ENCODE measurements around the gene EVX2. TPM values are rescaled to one million over a fixed set of nuclear protein-coding genes. Genes with fewer than 3 reads are reported as not detected.

The EVX2 gene
- total RNA-seq, 1 experiment from 2014 or later: not detected

DNA sequence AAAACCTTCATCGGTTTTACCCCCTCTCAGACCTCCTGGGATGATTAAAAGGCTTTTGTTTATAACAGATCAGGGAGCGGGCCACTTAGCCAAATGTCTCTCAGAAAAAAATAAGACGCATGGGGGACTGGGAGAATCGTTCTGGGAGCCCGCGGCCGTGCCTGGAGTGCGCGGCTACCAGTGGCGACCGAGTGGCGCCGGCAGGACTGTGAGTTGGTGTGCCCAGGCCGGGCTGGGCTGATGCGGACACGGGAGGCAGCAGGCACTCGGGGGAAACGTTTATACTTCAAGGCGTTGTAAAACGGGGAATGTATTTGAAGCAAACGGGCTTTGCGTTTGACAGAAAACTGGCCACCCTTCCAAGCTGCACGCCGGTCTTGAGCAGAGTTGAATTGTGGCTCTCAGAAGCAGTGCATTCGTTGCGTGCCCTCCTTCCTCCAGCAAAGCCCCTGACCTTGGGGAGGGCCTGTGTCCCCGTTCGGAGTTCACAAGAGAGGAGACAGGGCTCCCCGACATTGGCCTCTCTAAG lies 28.1 kb upstream of the EVX2 start:
- DNase-seq: no peak
- ChIA-PET POLR2A (ENCODE audit: unreplicated experiment) (no interaction called here), CTCF (no interaction called here)
- Histone ChIP-seq H3K4me1 (replicated peaks; ENCODE audit: insufficient read depth) (no peaks in the 10 kb centered on the region), H3K4me2 (no peak overlapping the region), H3K4me3 (no peak overlapping the region), H3K9me3 (ENCODE audit: insufficient read depth, low read depth) (no peaks in the 10 kb centered on the region), H3K27ac (no peak overlapping the region), H3K36me3 (ENCODE audit: low read depth) (no peaks in the 10 kb centered on the region), H3F3A (ENCODE audit: insufficient read depth, low read depth) (no peaks in the 10 kb centered on the region), H3K9me2 (ENCODE audit: insufficient read depth) (no peaks in the 10 kb centered on the region), H2AFZ (no peak overlapping the region), H3K79me2 (ENCODE audit: low read depth) (no peaks in the 10 kb centered on the region), H3K27me3 (ENCODE audit: insufficient read depth, low read depth) (peaks cover 60% of the 10 kb centered on the region), H4K20me1 (ENCODE audit: insufficient read depth) (no peaks in the 10 kb centered on the region)
- TF ChIP-seq, protein P1, sequence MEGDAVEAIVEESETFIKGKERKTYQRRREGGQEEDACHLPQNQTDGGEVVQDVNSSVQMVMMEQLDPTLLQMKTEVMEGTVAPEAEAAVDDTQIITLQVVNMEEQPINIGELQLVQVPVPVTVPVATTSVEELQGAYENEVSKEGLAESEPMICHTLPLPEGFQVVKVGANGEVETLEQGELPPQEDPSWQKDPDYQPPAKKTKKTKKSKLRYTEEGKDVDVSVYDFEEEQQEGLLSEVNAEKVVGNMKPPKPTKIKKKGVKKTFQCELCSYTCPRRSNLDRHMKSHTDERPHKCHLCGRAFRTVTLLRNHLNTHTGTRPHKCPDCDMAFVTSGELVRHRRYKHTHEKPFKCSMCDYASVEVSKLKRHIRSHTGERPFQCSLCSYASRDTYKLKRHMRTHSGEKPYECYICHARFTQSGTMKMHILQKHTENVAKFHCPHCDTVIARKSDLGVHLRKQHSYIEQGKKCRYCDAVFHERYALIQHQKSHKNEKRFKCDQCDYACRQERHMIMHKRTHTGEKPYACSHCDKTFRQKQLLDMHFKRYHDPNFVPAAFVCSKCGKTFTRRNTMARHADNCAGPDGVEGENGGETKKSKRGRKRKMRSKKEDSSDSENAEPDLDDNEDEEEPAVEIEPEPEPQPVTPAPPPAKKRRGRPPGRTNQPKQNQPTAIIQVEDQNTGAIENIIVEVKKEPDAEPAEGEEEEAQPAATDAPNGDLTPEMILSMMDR (conservative IDR thresholded peaks at IDR 0.05): no peak
- no peak for TF ChIP-seq EZH2 (IDR thresholded peaks at IDR 0.05; ENCODE audit: low read depth)
- intact Hi-C loops (cut with micrococcal nuclease; ENCODE audit: unreplicated experiment): loop anchor here (5.0 kb wide), 1 partner anchor 1035 kb away; no protein-coding TSS in a partner anchor
- no TSS peak for BruUV-seq (replicated peaks)

DNA sequence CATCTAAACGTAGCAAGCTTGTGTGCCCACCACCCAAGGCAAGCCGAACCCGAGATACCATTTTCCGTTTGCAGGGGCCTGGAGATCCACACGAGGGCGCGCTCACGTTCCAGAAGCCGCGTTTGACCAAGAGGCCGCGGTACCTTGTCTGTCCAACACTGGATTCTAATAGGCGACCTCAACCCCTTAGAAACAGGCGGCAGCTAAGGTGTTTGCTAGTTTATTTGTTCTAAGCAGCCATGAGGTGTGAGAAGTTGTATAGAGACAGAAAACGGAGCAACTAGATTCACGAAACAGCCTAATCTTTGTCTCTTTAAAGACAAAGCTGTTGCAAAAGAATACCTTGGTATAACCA lies 27.5 kb upstream of the EVX2 start:
- BruUV-seq (replicated peaks): no TSS peak
- H3K36me3 ChIP-seq (ENCODE audit: low read depth): no peaks in the 10 kb centered on the region
- TF ChIP-seq, protein P1 (conservative IDR thresholded peaks at IDR 0.05): peak; percentile 80
- TF ChIP-seq EZH2 (IDR thresholded peaks at IDR 0.05; ENCODE audit: low read depth): no peak
- no peak overlapping the region for H3K27ac ChIP-seq
- H3K4me1 ChIP-seq (replicated peaks; ENCODE audit: insufficient read depth): no peaks in the 10 kb centered on the region
- H2AFZ ChIP-seq: no peak overlapping the region; the same call in 1 of the 2 replicates
- peak in 1 of 2 experiments; percentile 46 for DNase-seq
- no peaks in the 10 kb centered on the region for H3K9me2 ChIP-seq (ENCODE audit: insufficient read depth)
- POLR2A ChIA-PET (ENCODE audit: unreplicated experiment): no interaction called here
- intact Hi-C loops (cut with micrococcal nuclease; ENCODE audit: unreplicated experiment): loop anchor here (5.0 kb wide), 1 partner anchor 1036 kb away; no protein-coding TSS in a partner anchor
- H3K9me3 ChIP-seq (ENCODE audit: insufficient read depth, low read depth): no peaks in the 10 kb centered on the region
- no peaks in the 10 kb centered on the region for H4K20me1 ChIP-seq (ENCODE audit: insufficient read depth)
- peak overlapping the region; percentile 34; the same call in 1 of the 2 replicates for H3K4me2 ChIP-seq
- H3K4me3 ChIP-seq: no peak overlapping the region
- no peaks in the 10 kb centered on the region for H3F3A ChIP-seq (ENCODE audit: insufficient read depth, low read depth)
- H3K79me2 ChIP-seq (ENCODE audit: low read depth): no peaks in the 10 kb centered on the region
- H3K27me3 ChIP-seq (ENCODE audit: insufficient read depth, low read depth): peaks cover 54% of the 10 kb centered on the region
- CTCF ChIA-PET: interaction anchor here (1.5 kb wide), 1 partner anchor 543 kb away, joined by 6 read pairs; no protein-coding TSS in a partner anchor

DNA sequence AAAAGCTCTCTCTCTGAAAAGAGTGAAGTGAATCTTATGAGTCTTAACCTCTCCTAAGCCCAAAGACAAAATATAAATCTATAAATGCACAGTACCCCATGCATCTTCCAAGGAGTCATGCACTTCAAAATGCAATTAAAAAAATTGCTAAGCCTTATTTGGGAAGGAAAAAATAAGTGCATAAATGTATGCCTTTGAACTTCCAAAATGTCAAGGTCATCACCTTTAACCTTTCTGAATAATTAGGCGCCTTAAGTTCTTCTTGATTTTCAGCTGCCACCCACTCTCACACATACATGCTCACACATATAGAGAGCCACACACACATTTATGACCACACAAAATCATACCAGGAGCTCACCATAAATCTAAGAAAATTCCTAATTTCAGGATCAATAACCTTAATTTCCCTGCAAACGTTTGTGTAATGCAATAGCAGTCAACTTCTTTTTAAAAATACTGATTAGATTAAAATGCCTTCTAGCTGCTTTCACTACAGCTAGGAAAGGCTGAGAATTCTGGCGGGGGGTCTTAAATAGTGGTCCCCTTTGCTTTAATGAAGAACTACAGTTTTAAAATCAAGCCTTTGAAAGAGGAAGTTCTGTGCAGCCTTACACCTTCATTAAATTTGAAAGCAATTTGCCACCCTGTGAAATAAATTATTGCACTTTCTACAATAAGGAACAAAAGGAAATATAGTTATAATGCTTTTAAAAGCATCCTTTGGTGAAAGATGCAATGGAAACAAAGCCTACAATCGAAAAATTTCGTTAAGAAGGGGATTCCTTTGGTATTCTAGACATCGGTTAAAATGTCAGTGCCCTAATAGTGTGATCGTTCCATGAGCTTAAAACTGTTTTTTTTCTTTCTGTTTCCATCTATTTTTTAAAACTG lies 26.9 kb upstream of the EVX2 start:
- POLR2A ChIA-PET (ENCODE audit: unreplicated experiment): interaction anchor here (0.6 kb wide), 1 partner anchor 421 kb away, joined by 3 read pairs; no protein-coding TSS in a partner anchor

More for the DNA sequence above, 26.9 kb upstream of the EVX2 start:
- H3K27me3 ChIP-seq (ENCODE audit: insufficient read depth, low read depth): peaks cover 49% of the 10 kb centered on the region
- no peaks in the 10 kb centered on the region for H3K9me2 ChIP-seq (ENCODE audit: insufficient read depth)
- CTCF ChIA-PET: interaction anchor here (0.6 to 1.5 kb wide), 3 partner anchors 14 to 543 kb away, joined by 3 to 6 read pairs (median 4); no protein-coding TSS in a partner anchor
- TF ChIP-seq, protein P1 (conservative IDR thresholded peaks at IDR 0.05): no peak
- no peak for TF ChIP-seq EZH2 (IDR thresholded peaks at IDR 0.05; ENCODE audit: low read depth)
- H3K4me1 ChIP-seq (replicated peaks; ENCODE audit: insufficient read depth): no peaks in the 10 kb centered on the region
- H4K20me1 ChIP-seq (ENCODE audit: insufficient read depth): no peaks in the 10 kb centered on the region
- H3F3A ChIP-seq (ENCODE audit: insufficient read depth, low read depth): no peaks in the 10 kb centered on the region
- no peak overlapping the region for H3K27ac ChIP-seq
- no peak overlapping the region for H3K4me2 ChIP-seq
- no peak for DNase-seq
- H3K9me3 ChIP-seq (ENCODE audit: insufficient read depth, low read depth): no peaks in the 10 kb centered on the region
- H3K36me3 ChIP-seq (ENCODE audit: low read depth): no peaks in the 10 kb centered on the region
- H3K4me3 ChIP-seq: no peak overlapping the region
- no peak overlapping the region for H2AFZ ChIP-seq
- H3K79me2 ChIP-seq (ENCODE audit: low read depth): no peaks in the 10 kb centered on the region
- BruUV-seq (replicated peaks): no TSS peak
- intact Hi-C loops (cut with micrococcal nuclease; ENCODE audit: unreplicated experiment): loop anchor here (5.0 kb wide), 1 partner anchor 1037 kb away; no protein-coding TSS in a partner anchor
